Trophoblast cell (in vitro differentiated cells and primary cell): ENCODE results near the gene TMEM178B.
A peak's percentile ranks its signal among the peaks of the same experiment; 100 is the strongest.
"Not testable (repeated sequence)": the region's sequence is repeated elsewhere in the genome, so short reads cannot be mapped to it uniquely, and the experiment has no call there.

Experiments used
- DNase-seq, 2 donors: peaks; one replicate each; pipeline ENCODE4 v3.0.0-alpha.2; 2016
- H2AFZ ChIP-seq: 2 replicates; pipeline ENCODE4 v1.6.1; 2013; ENCODE audit warnings: low read length, moderate library complexity, mild to moderate bottlenecking; ENCODE audit not compliant: insufficient read depth, poor library complexity
- H2AK5ac ChIP-seq: 2 replicates; pipeline ENCODE4 v1.6.1; 2013; ENCODE audit warnings: mild to moderate bottlenecking, low read length
- H2BK120ac ChIP-seq: 2 replicates; pipeline ENCODE4 v1.6.1; 2013; ENCODE audit warnings: low read length, mild to moderate bottlenecking, moderate library complexity; ENCODE audit not compliant: insufficient read depth, poor library complexity
- H2BK12ac ChIP-seq: 2 replicates; pipeline ENCODE4 v1.6.1; 2013; ENCODE audit warnings: mild to moderate bottlenecking, low read length, moderate library complexity
- H2BK5ac ChIP-seq: 2 replicates; pipeline ENCODE4 v1.6.1; 2013; ENCODE audit warnings: low read length, low read depth, moderate library complexity, mild to moderate bottlenecking; ENCODE audit not compliant: poor library complexity
- H3K14ac ChIP-seq: 2 replicates; pipeline ENCODE4 v1.6.1; 2013; ENCODE audit warnings: mild to moderate bottlenecking, low read length
- H3K18ac ChIP-seq: 2 replicates; pipeline ENCODE4 v1.6.1; 2013; ENCODE audit warnings: mild to moderate bottlenecking, low read length
- H3K23ac ChIP-seq: 2 replicates; pipeline ENCODE4 v1.6.1; 2013; ENCODE audit warnings: low read length
- H3K27ac ChIP-seq: 2 replicates; pipeline ENCODE4 v1.5.1; 2013; ENCODE audit warnings: low read depth, mild to moderate bottlenecking, inconsistent platforms, low read length, moderate library complexity
- H3K27me3 ChIP-seq: 2 replicates; pipeline ENCODE4 v1.6.1; 2013; ENCODE audit warnings: inconsistent platforms, mild to moderate bottlenecking, low read length, moderate library complexity; ENCODE audit not compliant: insufficient read depth
- H3K36me3 ChIP-seq, 2 experiments: 1 replicate in 1 of 2; 2 replicates in 1 of 2; pipeline ENCODE4 v1.6.1; 2013; ENCODE audit warnings: low read length in 2 of 2, mild to moderate bottlenecking in 2 of 2, moderate library complexity in 1 of 2; ENCODE audit not compliant: insufficient read depth in 2 of 2, control insufficient read depth in 1 of 2
- H3K4ac ChIP-seq: 2 replicates; pipeline ENCODE4 v1.6.1; 2013; ENCODE audit warnings: low read depth, mild to moderate bottlenecking, low read length, moderate library complexity
- H3K4me1 ChIP-seq, 2 experiments: 1 replicate in 1 of 2; 2 replicates in 1 of 2; pipeline ENCODE4 v1.6.1; 2013; ENCODE audit warnings: low read length in 2 of 2, mild to moderate bottlenecking in 2 of 2, moderate library complexity in 1 of 2; ENCODE audit not compliant: insufficient read depth in 2 of 2, control insufficient read depth in 1 of 2
- H3K4me2 ChIP-seq: 2 replicates; pipeline ENCODE4 v1.6.1; 2013; ENCODE audit warnings: inconsistent platforms, mild to moderate bottlenecking, low read length, moderate library complexity
- H3K4me3 ChIP-seq: 2 replicates; pipeline ENCODE4 v1.5.1; 2013; ENCODE audit warnings: mild to moderate bottlenecking, low read depth, low read length, inconsistent platforms
- H3K79me1 ChIP-seq: one replicate; pipeline ENCODE4 v1.6.1; 2013; ENCODE audit warnings: low read length
- H3K79me2 ChIP-seq: 2 replicates; pipeline ENCODE4 v1.6.1; 2013; ENCODE audit warnings: low read length, mild to moderate bottlenecking; ENCODE audit not compliant: control insufficient read depth, insufficient read depth, poor library complexity
- H3K9ac ChIP-seq: 2 replicates; pipeline ENCODE4 v1.6.1; 2013; ENCODE audit warnings: mild to moderate bottlenecking, low read length
- H3K9me3 ChIP-seq: 2 replicates; pipeline ENCODE4 v1.6.1; 2013; ENCODE audit warnings: low read depth, mild to moderate bottlenecking, control low read depth, inconsistent platforms, low read length; ENCODE audit not compliant: insufficient read depth
- H4K12ac ChIP-seq: 2 replicates; pipeline ENCODE4 v1.6.1; 2013; ENCODE audit warnings: low read depth, mild to moderate bottlenecking, low read length, moderate library complexity
- H4K8ac ChIP-seq: 2 replicates; pipeline ENCODE4 v1.6.1; 2013; ENCODE audit warnings: low read depth, mild to moderate bottlenecking, low read length, moderate library complexity
- H4K91ac ChIP-seq: one replicate; pipeline ENCODE4 v1.6.1; 2013; ENCODE audit warnings: low read depth, mild to moderate bottlenecking, low read length, moderate library complexity
- WGBS: extraction: QIAGEN DNeasy Blood & Tissue Kit; methylation state at CpG from one replicate; pipeline ENCODE4 v1.1.7; 2013; ENCODE audit warnings: missing lambda C conversion rate; ENCODE audit not compliant: insufficient read length, insufficient coverage; ENCODE audit errors: extremely low coverage; 5-methylcytosine and 5-hydroxymethylcytosine counted together

Gene TMEM178B

GRCh38 chr7:141074997-141075396, 1.1 kb downstream of the TMEM178B start:
- no peak overlapping the region for H4K12ac ChIP-seq
- H3K9me3 ChIP-seq: peaks cover 3% of the 10 kb centered on the region
- no peaks in the 10 kb centered on the region for H3K79me1 ChIP-seq
- H2BK5ac ChIP-seq: no peak overlapping the region
- H3K4ac ChIP-seq: no peak overlapping the region
- no peak overlapping the region for H4K91ac ChIP-seq
- H3K14ac ChIP-seq: no peak overlapping the region
- H3K36me3 ChIP-seq: no peaks in the 10 kb centered on the region
- WGBS: no CpG with 5 or more reads among the region's 4 CpGs
- no peaks in the 10 kb centered on the region for H3K79me2 ChIP-seq
- peaks cover 39% of the 10 kb centered on the region for H3K27me3 ChIP-seq
- H2BK120ac ChIP-seq: no peak overlapping the region
- no peak overlapping the region for H3K27ac ChIP-seq
- H3K4me1 ChIP-seq: peaks cover 15 to 20% of the 10 kb centered on the region in 2 experiments
- H3K23ac ChIP-seq: no peak overlapping the region
- no peak overlapping the region for H3K18ac ChIP-seq
- no peak overlapping the region for H4K8ac ChIP-seq
- no peak overlapping the region for H2AK5ac ChIP-seq
- H3K9ac ChIP-seq: no peak overlapping the region
- H3K4me2 ChIP-seq: peak overlapping the region; percentile 76
- no peak overlapping the region for H3K4me3 ChIP-seq
- no peak overlapping the region for H2AFZ ChIP-seq
- DNase-seq: no peak
- no peak overlapping the region for H2BK12ac ChIP-seq

- Histone ChIP-seq H2AK5ac (no peak overlapping the region), H4K12ac (no peak overlapping the region), H3K4ac (no peak overlapping the region), H3K79me2 (no peaks in the 10 kb centered on the region), H3K36me3 (no peaks in the 10 kb centered on the region), H4K91ac (no peak overlapping the region), H3K18ac (no peak overlapping the region), H3K9me3 (peaks cover 3% of the 10 kb centered on the region), H3K4me1 (peaks cover 15 to 20% of the 10 kb centered on the region in 2 experiments), H2AFZ (no peak overlapping the region), H2BK12ac (no peak overlapping the region), H3K27me3 (peaks cover 36% of the 10 kb centered on the region), H3K79me1 (no peaks in the 10 kb centered on the region), H3K4me3 (no peak overlapping the region), H2BK5ac (no peak overlapping the region), H2BK120ac (no peak overlapping the region), H3K14ac (no peak overlapping the region), H4K8ac (no peak overlapping the region), H3K27ac (no peak overlapping the region), H3K9ac (no peak overlapping the region), H3K23ac (no peak overlapping the region), H3K4me2 (no peak overlapping the region)
- no CpG with 5 or more reads among the region's 3 CpGs for WGBS
- DNase-seq: no peak
Observed at GRCh38 chr7:141076377-141076776, 2.5 kb downstream of the TMEM178B start.

- WGBS: no CpG with 5 or more reads among the region's 8 CpGs
- Histone ChIP-seq H3K4me3 (no peak overlapping the region), H4K8ac (no peak overlapping the region), H3K4me1 (peaks cover 4 to 5% of the 10 kb centered on the region in 2 experiments), H3K79me1 (no peaks in the 10 kb centered on the region), H3K4me2 (no peak overlapping the region), H2BK12ac (no peak overlapping the region), H3K27me3 (peaks cover 9% of the 10 kb centered on the region), H3K9ac (no peak overlapping the region), H2BK5ac (no peak overlapping the region), H3K36me3 (no peaks in the 10 kb centered on the region), H3K79me2 (no peaks in the 10 kb centered on the region), H2AK5ac (no peak overlapping the region), H3K18ac (no peak overlapping the region), H2BK120ac (no peak overlapping the region), H3K23ac (no peak overlapping the region), H3K27ac (no peak overlapping the region), H3K9me3 (no peaks in the 10 kb centered on the region), H2AFZ (no peak overlapping the region), H3K4ac (no peak overlapping the region), H3K14ac (no peak overlapping the region), H4K91ac (no peak overlapping the region), H4K12ac (no peak overlapping the region)
- no peak for DNase-seq
Observed at GRCh38 chr7:141079219-141079618, 5.4 kb downstream of the TMEM178B start.

GRCh38 chr7:141089490-141089889, 15.6 kb downstream of the TMEM178B start:
- H3K4ac ChIP-seq, H4K12ac ChIP-seq, H4K8ac ChIP-seq, H3K23ac ChIP-seq, H3K4me1 ChIP-seq, H4K91ac ChIP-seq, H3K27me3 ChIP-seq, H2BK12ac ChIP-seq, H2AFZ ChIP-seq, H2BK5ac ChIP-seq, H3K18ac ChIP-seq, H2BK120ac ChIP-seq, H3K9me3 ChIP-seq, H3K36me3 ChIP-seq, DNase-seq, H3K9ac ChIP-seq, H3K79me2 ChIP-seq, H3K4me3 ChIP-seq, H3K79me1 ChIP-seq, H2AK5ac ChIP-seq, H3K27ac ChIP-seq, H3K4me2 ChIP-seq, H3K14ac ChIP-seq: not testable (repeated sequence)
- no CpG with 5 or more reads among the region's 2 CpGs for WGBS
